HPDE6-E6E7 (cell line): ENCODE results near the gene ABCB1.

Experiments
- DNase-seq: peaks from one replicate; pipeline ENCODE4 v3.0.0; 2011; ENCODE audit warnings: missing footprints; ENCODE audit errors: extremely low spot score

The ABCB1 gene

GRCh38 chr7:87600130-87601124, at the start of gene ABCB1:
Gene ABCB1, minus strand, starts transcription at chr7:87600884. Its CDS starts 700 bp downstream, at chr7:87600184.
- peak; percentile 4 for DNase-seq

- DNase-seq, result no peak
These were observed 47.6 kb upstream of the ABCB1 start for GRCh38 chr7:87648316-87648715.

- no peak for DNase-seq
These were observed 44.8 kb upstream of the ABCB1 start for GRCh38 chr7:87645446-87645845.

GRCh38 chr7:87635921-87636320, 35.2 kb upstream of the ABCB1 start:
- no peak for DNase-seq

- peak; percentile 36 for DNase-seq
These were observed 28.3 kb upstream of the ABCB1 start for GRCh38 chr7:87628780-87629569.

- DNase-seq, result no peak
These were observed 26.9 kb upstream of the ABCB1 start for GRCh38 chr7:87627634-87627994.

GRCh38 chr7:87625101-87625500, 24.4 kb upstream of the ABCB1 start:
- DNase-seq, result no peak

GRCh38 chr7:87624628-87625027, 23.9 kb upstream of the ABCB1 start:
- DNase-seq, result no peak

GRCh38 chr7:87615197-87615596, 14.5 kb upstream of the ABCB1 start:
- no peak for DNase-seq

GRCh38 chr7:87609916-87610315, 9.2 kb upstream of the ABCB1 start:
- DNase-seq, result no peak

GRCh38 chr7:87608431-87608830, 7.7 kb upstream of the ABCB1 start:
- no peak for DNase-seq

- DNase-seq, result no peak
These were observed 3.6 kb upstream of the ABCB1 start for GRCh38 chr7:87604264-87604663.

- DNase-seq, result no peak
These were observed 1.3 kb downstream of the ABCB1 start for GRCh38 chr7:87599336-87599735.

- DNase-seq, result no peak
These were observed 2.3 kb downstream of the ABCB1 start for GRCh38 chr7:87598234-87599009.

GRCh38 chr7:87596696-87597095, 4.0 kb downstream of the ABCB1 start:
- no peak for DNase-seq

- DNase-seq, result no peak
These were observed 4.5 kb downstream of the ABCB1 start for GRCh38 chr7:87596136-87596535.

GRCh38 chr7:87592300-87592699, 8.4 kb downstream of the ABCB1 start:
- no peak for DNase-seq

- DNase-seq, result no peak
These were observed 9.5 kb downstream of the ABCB1 start for GRCh38 chr7:87591211-87591610.

GRCh38 chr7:87590578-87590977, 10.1 kb downstream of the ABCB1 start:
- no peak for DNase-seq

GRCh38 chr7:87589631-87590030, 11.1 kb downstream of the ABCB1 start:
- DNase-seq, result no peak

- DNase-seq, result no peak
These were observed 19.0 kb downstream of the ABCB1 start for GRCh38 chr7:87581723-87582122.

GRCh38 chr7:87580636-87581035, 20.0 kb downstream of the ABCB1 start:
- DNase-seq, result no peak
